Measurements from ENCODE around the gene CLIP3.
"Not testable (repeated sequence)": the region's sequence is repeated elsewhere in the genome, so short reads cannot be mapped to it uniquely, and the experiment has no call there.

Gene CLIP3

DNA sequence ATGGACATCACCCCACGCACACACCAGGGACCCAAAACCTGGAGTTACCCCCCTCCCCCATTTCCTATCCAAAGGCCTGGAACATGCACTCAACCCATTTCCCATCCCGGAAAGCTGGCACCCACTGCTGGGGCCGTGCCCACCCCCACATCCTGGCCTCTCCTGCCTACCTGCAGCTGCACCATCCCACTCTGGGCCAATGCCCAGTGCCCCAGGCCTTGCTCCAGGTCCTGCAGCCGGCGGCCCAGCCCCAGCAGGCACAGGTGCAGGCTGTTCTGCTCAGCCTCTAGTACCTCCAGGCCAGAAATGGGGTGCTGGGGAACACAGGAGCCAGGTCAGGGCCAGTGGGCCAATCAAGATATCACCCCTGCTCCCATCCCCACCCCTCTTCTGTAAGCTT, 25.7 kb downstream of the CLIP3 start:
- DNase-seq, result no peak

DNA sequence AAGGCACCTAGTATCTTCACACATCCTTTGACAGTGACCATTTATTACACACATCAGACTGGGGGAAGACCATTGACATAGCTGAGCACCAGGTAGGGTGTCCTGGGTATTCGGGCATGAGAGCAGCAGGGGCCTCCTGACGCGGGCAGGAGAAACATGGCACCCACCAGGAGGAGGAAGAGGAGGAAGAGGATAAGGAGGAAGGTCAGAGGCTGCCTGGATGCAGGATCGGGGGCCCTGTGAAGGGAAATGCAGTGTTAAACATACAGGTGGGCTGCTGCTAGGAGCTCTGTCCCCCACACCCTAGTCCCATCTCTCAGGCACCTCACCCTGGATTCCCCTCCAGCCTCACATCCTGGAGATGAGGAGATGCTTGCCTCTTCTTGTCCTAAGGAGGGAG, 29.4 kb downstream of the CLIP3 start:
- DNase-seq, result no peak

DNA sequence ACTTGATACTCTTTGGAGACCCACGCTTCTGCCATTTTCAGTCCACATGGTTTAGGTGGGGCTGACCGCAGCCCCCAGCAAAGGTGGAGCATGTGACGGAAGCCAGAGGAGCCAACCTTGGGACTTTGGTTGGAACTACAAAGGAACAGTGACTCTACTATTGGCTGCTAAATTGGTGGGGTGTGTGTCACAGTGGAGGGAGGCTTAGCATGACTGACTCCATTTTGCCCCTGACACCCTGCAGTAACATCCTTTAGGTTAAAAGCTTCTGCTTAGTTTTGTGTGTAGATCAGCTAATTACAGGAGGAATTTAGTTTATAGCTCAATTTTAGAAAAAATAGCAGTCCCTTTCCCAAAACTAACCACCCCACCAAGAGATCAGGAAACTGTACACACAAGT, 31.1 kb downstream of the CLIP3 start:
- DNase-seq, result no peak

DNA sequence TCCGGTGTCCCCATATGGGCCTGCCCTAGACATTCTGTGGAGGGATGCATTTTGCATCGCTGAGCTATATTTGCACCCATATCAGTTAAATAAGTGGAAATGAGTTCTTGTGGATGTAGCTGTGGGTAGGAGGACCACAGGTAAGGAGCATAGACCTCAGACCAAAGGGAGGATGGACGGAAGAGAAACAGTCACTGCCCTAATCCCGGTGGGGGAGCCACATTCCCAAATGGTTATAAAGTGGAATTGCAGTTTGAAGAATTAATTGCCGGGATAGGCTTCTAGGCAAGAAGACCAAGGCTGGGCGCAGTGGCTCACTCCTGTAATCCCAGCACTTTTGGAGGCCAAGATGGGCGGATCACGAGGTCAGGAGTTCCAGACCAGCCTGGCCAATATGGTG, 35.9 kb downstream of the CLIP3 start:
- DNase-seq, result no peak

DNA sequence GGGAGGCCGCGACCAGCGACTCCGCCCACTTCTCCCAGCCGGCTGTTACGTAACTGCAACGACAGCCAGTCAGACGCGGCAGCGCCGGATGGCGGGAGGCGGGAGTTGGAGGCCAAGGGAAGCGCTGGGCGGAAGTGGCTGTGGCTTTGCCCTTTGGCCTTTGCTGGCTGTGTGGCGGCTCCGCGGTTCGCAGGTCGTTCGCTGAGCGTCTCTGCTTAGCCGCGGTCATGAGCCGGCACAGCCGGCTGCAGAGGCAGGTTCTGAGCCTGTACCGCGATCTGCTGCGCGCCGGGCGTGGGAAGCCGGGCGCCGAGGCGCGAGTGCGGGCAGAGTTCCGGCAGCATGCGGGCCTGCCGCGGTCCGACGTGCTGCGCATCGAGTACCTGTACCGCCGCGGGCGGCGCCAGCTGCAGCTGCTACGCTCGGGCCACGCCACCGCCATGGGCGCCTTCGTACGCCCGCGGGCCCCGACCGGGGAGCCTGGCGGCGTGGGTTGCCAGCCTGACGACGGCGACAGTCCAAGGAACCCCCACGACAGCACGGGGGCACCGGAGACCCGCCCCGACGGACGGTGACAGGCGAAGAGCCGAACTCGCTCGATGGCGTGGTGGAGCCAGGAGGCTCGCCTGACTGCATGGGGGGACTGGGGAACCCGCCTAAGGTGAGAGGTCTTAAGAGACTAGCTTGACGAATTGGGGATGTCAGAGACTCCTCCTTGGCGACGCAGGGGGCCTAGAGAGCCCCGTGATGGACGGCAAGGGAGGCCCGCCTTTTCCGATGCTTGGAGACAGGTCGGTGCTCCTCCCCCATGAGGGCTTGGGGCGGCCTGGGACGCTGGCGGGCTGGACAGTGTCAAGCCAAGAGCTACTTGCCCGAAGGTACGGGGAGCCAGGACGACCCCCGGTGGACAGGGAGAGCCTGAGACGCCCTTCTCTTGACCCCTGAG, 37.4 kb downstream of the CLIP3 start, which contains the start of gene SDHAF1:
SDHAF1 (plus strand) TSS at position 141 of the 946 bp plus-strand sequence; CDS start at position 228, 87 bp downstream.
- DNase-seq, result peak; percentile 92 to 93

DNA sequence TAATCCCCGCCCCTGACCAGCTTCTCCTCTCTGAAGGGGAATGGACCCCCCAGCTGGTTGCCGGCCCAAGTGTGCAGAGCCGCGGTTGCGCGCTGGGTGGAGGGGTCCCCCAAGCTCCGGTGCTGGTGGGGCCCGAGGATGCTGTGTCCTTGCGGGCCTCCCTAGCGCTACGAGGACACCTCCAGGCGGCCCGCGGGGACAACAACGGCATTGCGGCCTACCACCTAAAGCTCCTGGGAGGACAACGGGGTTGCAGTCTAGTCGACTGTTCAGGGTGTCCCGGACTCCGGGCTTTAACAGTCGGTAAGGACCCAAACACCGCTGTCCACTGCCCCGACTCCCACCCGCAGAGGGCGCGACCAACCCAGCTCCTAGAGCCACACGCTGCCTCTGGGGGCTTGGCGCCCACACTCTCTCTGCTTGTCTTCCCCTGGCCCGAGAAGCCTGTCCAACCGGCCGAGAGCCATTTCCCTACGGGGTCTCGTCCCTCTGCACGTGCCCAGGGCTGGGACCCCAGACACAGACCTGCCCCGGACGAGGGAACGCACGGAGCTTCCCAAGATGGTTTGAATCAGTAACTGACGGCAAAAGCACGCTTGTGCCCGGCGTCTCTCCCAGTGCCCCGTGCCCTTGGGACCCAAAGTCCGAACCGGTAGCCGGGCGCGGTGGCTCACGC, 38.6 kb downstream of the CLIP3 start:
- DNase-seq, result no peak

DNA sequence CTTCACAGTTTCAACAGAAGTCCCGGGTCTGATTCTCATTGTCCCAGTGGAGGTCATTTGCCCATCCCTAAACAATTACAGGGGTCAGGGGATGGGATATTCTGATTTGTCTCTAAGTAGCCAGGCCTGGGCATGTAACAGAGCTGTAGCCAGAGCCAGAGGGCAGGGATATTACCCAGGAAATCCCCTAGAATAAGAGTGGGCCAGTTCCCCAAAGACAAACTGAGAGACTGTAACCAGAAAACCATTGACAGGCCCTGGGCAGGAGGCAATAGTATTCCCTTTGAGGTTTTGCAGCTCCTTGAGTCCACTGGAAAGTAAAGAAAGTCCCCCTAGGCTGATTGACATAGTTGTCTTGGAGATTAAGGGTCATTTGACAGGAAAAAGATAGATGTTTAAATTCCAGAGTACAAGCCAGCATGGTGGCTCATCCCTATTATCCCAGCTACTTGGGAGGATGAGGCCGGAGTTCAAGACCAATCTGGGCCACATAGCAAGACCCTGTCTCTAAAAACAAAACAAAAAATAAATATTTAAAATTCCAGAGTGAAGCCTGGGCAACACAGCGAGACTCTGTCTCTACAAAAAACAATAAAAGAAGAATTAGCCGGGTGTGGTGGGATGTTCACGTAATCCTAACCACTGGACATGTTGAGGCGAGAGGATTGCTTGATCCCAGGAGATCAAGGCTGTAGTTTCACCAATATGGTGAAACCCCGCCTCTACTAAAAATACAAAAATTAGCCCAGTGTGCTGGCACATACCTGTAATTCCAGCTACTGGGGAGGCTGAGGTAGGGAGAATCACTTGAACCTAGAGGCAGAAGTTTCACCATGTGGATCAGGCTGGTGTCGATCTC, 39.5 kb downstream of the CLIP3 start:
- DNase-seq, result no peak

DNA sequence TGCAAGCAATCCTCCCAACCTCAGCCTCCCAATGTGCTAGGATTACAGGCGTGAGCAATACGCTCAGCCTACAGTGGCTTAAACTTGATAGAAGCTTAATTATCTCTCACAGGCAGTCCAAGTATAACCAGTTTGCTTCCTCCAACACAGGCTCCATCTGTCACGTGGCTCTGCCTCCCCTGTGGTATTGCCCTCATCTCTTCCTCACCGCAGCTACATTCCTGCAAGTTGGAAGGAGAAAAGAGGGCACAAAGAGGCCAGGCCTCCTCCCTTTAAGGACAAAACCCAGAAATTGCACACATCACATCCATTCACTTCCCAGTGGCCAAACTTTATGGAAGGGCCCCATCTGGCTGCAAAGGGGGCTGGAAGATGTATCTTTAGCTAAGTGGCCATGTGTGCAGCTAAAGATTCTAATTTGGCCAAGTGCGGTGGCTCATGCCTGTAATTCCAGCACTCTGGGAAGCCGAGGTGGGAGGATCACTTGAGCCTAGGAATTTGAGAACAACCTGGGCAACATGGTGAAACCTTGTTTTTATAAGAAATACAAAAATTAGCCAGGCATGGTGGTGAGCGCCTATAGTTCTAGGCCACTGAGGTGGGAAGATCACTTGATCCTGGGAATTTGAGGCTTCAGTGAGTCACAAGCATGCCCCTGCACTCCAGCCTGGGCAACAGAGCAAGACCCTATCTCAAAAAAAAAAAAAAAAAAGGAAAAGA, 40.8 kb downstream of the CLIP3 start:
- DNase-seq, result no peak

DNA sequence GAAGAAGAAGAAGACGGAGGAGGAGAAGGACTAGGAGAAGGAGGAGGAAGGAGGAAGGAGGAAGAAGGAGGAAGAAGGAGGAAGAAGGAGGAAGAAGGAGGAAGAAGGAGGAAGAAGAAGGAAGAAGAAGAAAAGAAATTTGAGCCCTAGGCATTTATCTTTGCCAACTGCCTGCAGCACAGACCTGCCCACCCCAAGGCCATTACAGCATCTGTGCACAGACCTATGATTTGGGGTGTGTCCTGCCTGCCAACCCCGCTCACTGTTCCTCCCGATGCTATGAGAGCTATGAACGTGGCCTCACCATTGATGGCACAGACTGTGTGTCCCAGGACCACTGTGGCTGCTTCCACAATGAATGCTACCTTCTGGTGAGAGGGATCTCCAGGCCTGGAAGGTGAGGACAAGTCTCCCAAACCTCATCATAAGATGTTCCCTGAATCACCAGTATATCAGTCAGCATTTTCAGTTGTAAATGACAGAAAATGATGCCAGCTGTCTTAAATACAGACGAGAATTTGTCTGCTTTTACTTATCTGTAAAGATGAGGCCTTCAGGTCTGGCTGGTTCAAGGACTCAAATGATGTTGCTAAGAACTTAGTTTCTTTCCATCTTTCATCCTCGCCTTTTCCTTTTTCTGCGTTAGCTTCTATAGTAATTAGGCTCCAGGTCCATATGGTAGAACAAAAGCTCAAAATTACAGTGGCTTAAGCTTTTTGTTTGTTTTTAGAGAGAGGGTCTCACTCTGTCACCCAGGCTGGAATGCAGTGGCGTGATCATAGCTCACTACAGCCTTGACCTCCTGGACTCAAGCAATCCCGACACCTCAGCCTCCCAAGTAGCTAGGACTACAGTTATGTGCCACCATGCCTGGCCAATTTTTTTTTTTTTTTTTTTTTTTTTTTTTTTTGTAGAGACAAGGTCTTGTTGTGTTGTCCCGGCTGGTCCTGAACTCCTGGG, 41.6 kb downstream of the CLIP3 start:
- no peak for DNase-seq

DNA sequence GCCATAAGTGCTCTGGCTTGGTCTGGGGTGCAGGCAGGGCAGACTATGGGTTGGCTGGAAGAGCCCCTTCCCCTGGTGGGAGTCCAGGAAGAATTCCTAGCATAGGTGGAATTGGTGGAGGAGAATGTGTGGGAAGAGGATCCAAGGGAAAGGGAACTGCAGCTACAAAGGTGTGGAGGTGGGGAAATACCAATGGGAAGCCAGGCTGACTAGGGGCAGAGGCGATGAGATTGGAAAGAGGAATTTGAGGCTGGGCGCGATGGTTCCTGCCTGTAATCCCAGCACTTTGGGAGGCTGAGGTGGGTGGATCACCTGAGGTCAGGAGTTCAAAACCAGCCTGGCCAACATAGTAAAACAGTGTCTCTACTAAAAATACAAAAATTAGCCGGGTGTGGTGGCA, 42.5 kb downstream of the CLIP3 start:
- no peak for DNase-seq

DNA sequence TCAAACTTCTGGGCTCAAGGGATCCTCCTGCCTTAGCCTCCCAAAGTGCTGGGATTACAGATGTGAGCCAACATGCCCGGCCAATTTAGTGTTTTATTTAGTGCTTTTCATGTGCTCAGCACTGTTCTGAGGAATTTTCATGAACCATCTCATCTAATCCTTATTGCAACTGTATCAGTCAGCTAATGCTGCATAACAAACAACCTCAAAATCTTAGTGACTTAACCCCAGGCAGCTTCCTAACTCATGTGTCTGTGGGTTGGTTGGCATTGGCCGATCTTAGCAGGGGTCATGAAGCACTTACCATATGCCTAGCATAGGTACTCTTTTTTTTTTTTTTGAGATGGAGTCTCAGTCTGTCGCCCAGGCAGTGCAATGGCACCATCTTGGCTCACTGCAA, 43.8 kb downstream of the CLIP3 start:
- DNase-seq, result no peak

DNA sequence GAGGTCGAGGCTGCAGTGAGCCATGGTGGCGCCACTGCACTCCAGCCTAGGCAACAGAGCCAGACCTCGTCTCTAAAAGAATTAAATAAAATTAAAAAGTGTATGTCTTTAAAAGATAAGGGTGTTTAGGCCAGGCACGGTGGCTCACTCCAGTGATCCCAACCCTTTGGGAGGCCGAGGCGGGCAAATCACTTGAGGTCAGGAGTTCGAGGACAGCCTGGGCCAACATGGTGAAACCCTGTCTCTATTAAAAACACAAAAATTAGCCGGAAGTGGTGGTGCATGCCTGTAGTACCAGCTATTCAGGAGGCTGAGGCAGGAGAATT, 45.1 kb downstream of the CLIP3 start:
- DNase-seq, result no peak

DNA sequence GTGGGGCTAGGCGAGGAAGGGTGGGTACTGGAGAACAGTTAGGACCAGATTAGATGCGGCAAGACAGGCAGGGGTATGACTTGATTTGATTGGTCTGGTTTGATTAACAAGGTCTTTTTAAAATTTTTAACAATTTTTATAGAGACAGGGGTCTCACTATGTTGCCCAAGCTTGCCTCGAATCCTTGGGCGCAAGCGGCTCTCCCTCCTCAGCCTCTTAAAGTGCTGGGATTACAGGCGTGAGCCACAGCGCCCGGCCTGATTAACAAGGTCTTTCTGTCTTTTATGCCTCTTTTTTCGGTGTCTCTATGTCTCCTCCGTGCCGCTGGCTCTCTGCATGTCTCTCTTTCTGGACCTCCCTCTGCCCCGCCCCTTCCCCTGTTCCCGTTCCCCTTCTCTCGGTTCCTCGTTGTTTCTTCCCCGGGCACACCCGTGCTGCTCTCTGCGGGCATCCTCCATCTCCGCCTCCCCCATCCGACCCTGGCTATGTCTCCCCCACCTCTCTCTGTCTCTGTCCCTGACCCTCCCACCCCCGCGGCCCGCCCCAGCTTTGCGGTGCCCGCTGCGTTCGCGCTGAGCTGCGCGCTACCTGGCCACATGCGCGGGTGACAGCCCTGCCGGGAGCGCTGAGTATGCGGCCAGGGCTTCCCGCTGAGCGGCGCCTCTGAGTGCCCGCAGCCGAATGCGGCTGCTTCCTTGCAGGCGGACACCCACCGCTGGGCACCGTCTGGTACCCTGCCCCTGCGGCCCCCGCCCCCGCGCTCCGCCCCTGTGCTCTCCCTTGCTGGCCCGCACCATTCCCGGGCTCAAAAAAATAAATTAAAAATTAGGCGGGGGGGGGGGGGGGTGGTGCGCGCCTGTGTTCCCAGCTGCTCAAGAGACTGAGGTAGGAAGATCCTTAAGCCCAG, 45.8 kb downstream of the CLIP3 start:
- peak in 1 of 2 donors; percentile 32 for DNase-seq

DNA sequence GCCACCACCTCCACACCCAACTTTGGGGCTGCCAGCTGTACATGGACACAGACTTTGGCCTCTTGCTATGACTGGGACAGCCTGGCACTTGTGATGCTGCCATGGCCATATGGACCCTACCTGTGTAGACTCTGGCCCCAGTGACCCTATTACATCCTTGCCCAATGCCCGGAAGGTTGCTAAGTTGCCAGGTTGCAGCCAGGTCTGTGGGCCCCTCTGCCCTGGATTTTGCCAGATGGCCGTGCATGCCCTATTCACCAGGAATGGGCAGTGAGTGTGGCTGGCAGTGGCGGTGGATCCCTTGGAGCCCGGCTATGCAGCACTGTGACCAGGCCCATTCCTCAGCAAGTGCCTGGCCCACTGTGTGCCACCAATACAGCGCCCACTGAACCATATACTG, 46.6 kb downstream of the CLIP3 start:
- DNase-seq, result no peak

DNA sequence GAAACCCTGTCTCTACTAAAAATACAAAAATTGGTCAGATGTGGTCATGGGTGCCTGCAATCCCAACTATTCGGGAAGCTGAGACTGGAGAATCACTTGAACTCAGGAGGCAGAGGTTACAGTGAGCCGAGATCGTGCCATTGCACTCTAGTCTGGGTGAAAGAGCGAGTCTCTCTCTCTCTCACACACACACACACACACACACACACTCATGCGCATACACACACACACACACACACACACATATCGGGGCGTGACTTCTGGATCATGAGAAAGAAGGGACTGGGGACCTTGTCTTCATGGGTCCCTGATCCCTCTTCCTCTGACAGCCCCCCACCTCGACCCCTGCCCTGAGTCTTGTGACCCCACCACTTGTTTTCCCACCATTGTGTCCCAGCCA, 49.5 kb downstream of the CLIP3 start:
- no peak for DNase-seq

DNA sequence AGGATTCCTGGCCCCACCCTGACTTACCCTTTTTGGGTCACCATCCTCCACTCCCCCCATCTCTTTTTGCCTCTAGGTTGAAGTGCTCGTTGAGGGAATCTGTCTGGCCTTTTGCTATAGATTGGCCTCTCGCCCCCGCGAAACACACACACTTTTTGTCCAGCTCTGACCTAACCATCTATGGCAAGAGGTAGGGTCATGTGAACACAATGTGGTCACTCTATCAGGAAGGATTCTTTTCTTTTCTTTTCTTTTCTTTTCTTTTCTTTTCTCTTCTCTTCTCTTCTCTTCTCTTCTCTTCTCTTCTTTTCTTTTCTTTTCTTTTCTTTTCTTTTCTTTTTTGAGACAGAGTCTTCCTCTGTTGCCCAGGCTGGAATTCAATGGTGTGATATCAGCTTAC, 51.7 kb downstream of the CLIP3 start:
- not testable (repeated sequence) for DNase-seq

DNA sequence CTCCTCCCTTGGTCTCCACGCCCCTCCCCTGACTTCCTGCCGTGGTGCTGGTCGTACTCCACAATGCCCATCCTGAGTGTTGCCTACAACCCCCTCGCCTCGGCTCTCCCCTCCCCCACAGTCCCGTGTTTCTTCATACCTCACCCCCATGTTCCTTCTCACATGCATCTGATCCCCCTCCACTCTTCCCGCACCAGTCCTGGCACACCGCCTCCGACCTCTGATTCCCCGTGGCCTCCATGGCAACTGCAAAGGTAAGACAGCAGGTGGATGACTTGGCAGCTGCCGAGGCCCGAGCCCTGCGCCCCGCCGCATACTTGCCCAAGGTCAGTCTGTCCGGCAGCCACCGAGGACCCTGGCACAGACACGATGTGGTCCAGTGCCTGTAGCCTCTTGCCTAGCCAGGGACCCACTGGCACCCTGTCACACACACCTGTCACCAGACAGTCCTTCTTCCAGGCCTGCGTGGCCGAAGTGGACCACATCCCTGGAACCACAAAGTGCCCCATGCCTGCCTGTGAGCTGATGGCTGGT, 53.8 kb downstream of the CLIP3 start:
- no peak for DNase-seq

DNA sequence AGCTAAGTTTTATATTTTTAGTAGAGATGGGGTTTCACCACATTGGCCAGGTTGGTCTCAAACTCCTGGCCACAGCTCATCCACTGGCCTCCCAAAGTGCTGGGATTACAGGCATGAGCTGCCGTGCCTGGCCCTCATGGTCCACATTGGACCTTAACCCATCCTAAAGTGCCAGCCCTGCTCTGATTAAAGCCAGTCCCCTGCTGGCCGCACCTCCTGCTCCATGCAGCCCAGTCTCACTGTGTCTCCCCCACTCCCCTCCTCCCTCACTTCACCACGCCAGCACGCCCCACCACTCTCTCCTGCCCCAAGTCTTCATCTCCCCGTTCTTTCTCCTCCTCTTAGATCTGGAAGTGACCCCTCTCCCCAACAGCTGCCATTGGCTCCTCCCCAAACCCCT, 54.4 kb downstream of the CLIP3 start:
- no peak for DNase-seq

DNA sequence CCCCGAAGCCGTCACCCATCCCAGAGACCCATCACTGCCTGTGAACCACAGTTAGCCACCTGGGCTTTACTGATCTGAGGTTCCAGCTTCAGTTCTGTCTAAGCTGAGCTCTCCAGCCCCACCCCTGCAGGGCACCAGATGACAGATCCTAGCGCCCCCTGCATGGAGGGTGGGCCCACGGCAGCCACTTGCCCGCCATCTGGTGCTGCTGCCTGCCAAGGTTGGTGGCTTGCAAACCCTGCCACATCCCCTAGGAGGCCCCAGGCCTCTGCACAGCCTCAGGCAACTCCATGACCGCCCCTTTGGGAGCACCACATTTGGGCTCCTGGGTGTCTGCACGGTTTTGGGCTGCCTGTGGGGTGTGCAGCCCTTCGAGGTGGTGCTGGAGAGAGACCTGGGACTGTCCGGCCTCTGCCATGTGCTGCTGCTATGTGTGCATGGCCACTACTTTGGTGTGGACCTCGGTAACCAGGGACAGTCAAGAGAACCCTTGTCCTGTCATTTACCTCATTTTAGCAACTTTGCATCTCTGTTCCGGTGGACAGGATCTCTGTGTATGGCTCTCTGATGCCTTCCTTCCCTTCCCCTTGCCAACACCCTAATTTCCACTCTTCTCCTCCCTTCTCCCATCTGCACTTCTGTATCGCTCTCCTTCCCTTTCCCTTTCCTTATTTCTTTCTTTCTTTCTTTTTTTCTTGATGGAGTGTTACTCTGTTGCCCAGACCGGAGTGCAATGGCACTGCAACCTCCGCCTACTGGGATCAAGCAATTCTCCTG, 55.0 kb downstream of the CLIP3 start:
- peak in 1 of 2 donors; percentile 27 for DNase-seq

Data from CD4-positive, alpha-beta T cell treated with Interleukin-4 for 1 hour (primary cell).